Ureter (tissue), 1 donor: Measurements from ENCODE around the gene MAN1A1. TPM values are rescaled to one million over a fixed set of nuclear protein-coding genes. Genes with fewer than 3 reads are reported as not detected.
"Not testable (repeated sequence)": the region's sequence is repeated elsewhere in the genome, so short reads cannot be mapped to it uniquely, and the experiment has no call there.

Experiments used
- DNase-seq: peaks from one replicate; pipeline ENCODE4 v3.0.0-alpha.2; 2020; ENCODE audit warnings: low spot score
- total RNA-seq: library from RNA; stranded (reverse); gene quantifications from one replicate; pipeline ENCODE4 v1.2.4, GENCODE V29; 2023
- donor health status: DM: yes; HTN: yes; CAD: no.

Gene MAN1A1
- total RNA-seq, 1 donor from 2014 or later, result 56.8 TPM

- DNase-seq, result no peak
Observed at GRCh38 chr6:119171088-119171841, 178.3 kb downstream of the MAN1A1 start.

- no peak for DNase-seq
Observed at GRCh38 chr6:119170447-119171087, 179.0 kb downstream of the MAN1A1 start.

DNA sequence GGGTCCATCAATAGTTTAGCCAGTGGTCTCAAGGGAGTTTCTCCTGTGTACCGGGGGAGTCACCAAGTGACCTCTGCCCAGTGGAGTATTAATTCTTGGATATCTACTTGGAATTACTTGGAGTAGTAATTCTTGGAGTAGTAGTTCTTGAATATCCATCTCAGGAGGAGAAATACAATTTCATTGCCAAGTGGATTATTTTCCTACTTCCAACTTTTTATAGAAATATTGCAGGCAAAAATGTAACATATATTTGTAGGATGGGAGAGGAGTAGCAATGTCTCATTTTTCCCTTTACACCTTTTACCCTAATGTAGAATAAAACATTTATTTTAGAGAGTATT, 179.5 kb downstream of the MAN1A1 start:
- DNase-seq, result no peak

- not testable (repeated sequence) for DNase-seq
Observed at GRCh38 chr6:119169355-119169754, 180.2 kb downstream of the MAN1A1 start.

DNA sequence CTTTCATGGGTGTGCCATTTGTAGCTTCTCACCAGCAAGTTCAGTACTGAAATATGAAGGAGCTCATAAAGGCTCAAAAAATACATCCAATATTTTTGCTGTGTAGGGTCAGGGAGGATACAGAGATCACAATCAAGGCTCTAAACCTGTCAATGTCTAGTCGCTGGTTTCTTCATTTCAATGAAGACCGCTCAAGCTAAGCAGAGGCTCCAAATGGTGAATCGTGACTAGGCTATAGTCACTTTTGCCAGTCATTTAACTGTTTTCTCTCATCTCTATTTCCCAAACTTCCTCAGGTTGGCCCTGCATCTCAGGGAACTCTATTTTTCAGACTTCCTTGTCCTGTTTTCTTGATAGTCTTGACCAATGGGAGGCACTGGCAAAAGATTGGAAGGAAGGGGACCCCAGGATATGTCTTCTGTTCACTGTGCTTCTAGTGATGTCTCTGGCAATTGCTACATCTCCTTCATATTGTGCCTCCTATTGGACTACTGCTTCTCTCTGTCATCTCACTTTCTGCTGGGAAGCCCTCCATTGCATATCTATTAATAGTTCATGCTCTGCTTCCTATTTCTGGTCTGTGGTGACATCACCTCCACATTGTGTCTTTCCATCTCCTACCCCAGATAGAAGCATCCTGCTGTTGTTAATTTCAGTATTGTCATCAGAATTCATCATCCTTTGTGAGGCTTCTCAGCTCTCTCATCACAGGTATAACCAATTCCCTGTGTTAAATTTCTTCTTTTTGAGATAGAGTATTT, 183.4 kb downstream of the MAN1A1 start:
- DNase-seq, result no peak

GRCh38 chr6:119163006-119163405, 186.6 kb downstream of the MAN1A1 start:
- no peak for DNase-seq

DNA sequence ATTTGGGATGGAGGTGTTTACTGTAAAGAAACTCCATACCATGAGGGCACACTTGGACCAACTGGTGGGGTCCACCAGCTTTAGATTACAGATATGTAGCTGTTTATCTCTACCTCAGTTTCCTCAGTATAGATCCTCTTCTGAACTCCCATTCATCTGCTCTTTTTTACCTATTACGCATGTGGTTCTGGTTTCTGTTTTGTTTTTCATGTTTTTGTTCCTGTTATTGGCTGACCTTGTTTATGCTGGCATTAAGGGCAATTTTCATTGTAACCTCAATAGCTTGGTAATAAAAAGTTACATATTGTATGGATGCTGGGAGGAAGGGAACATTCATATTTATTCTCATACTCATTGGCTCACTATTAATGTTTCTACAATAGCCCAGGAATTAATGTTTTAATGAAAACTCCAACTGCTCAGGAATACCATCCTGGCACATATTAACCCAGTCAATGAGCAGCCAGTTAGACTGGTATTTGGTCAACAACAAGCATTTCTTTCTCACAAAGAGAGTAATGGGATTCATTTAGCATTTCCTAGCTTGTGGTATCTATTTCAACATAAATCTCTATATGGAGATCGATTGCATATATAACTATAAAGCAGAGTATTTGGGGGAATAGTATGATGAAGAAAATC, 187.3 kb downstream of the MAN1A1 start:
- no peak for DNase-seq

DNA sequence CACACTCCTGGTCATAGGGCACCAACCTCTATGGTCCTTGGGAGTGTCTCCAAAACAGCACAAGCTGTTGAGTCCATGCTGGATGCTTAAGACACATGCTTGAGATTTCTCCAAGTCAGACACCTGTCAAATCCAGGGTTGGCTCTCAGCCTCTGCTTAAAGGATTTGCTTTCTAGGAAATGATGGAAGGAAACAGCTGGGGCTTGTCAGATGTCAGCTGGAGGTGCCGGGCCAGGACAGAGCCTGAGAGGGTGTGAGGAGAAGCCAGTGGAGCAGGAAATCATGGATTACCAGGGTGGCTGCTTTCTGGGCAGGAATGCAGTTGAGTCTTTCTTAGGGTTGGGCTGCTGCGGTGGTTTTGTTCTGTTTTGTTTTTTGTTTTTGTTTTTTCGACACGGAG, 188.1 kb downstream of the MAN1A1 start:
- no peak for DNase-seq

DNA sequence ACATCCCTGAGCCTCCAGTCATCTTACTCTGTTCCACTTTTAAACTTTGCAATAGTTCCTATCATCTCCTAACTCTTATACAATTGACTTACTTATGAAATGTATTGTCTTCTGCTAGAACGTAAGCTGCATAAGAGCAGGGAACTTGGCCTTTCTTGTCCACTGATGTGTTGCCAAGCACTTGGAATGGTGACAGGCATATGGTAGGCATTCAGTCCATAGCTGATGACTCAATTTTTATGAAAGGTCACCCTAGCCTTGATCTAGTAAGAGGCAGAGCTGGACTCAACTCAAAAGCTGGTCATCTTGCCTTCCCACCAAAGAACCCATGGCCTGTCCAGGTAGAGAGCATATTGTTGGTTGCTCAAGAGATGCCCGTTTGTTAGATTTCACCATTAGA, 188.7 kb downstream of the MAN1A1 start:
- DNase-seq, result no peak

- no peak for DNase-seq
Observed at GRCh38 chr6:119158057-119158848, 191.3 kb downstream of the MAN1A1 start.

- no peak for DNase-seq
Observed at GRCh38 chr6:119157506-119157815, 192.1 kb downstream of the MAN1A1 start.

DNA sequence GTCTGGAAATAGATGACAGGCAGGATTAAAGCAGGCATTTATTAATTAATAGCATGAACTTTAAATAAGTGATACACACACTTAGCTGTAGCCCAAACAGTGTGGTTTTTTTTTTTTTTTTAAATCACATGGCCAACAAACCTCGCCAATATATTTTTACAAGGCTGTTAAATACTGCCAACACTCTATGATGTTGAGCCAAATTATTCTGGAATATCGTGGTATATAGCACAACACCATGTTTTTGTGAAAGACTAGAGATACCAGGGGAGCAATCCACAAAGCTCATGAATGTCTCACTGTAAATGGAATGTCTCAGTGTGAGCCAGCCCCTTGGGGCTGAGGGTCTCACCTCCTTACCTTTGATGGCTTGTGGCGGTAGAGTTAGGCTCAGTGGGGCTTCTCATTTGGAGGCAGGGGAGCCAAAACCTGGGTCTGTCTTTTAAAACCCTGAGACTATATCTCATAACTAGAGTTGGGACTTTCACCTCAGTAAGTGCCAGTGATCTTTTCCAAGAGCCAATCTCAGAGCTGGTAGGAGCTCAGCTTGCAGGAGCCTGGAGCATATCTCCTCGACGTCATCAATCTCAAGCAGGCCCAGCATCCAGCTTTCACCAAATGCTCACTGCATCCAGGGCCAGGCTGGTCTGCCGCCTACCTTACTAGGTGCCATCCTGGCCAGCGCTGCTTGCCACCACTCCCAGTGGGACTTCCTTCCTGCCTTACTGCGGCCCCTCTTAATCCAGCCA, 192.6 kb downstream of the MAN1A1 start:
- no peak for DNase-seq

DNA sequence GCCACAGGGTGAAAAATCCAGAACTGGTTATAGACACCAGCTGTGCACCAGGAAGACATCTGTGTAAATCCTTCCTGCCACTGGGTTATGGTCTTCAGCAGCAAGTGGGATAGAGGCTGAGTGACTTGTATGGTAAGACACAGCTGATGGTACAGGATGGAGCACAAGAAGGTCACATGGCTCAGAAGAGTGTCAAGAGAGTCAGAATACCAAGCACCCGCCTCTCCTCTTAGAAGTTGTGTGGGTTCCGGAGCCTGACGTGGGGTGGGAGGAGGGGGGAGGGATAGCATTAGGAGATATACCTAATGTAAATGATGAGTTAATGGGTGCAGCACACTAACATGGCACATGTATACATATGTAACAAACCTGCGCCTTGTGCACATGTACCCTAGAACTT, 193.5 kb downstream of the MAN1A1 start:
- not testable (repeated sequence) for DNase-seq

GRCh38 chr6:119152187-119152586, 197.4 kb downstream of the MAN1A1 start:
- no peak for DNase-seq

DNA sequence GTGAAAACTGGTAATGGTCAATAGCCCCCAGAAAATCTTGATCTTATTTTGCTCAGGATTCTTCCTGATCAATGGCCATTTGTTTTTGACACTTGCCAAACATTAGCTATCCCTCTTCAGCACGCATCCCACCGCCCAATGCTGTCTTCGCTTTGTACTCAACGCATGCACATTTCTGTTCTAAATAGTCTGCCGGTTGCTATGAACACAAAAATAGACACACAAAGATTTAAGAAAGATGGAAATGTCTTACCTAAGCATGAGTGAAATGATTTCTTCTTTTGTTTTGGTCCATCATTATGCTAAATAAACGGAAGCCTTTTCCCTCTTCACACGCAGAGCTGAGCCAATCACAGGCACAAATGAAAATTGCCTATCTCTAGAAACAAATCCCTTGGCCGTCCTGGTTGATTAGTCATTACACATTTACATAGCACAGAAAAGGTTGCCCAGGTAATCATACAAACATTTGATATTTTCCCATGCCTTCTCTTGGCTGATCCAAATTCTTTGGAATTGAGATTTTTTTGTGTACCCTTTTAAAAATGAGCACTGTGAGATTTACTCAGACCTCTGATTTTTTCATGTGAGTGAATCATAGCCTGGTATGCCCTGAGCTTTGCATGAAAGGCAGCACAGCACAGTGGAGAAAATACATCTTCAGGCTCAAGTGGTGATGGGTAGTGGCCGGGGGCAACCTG, 200.6 kb downstream of the MAN1A1 start:
- no peak for DNase-seq

DNA sequence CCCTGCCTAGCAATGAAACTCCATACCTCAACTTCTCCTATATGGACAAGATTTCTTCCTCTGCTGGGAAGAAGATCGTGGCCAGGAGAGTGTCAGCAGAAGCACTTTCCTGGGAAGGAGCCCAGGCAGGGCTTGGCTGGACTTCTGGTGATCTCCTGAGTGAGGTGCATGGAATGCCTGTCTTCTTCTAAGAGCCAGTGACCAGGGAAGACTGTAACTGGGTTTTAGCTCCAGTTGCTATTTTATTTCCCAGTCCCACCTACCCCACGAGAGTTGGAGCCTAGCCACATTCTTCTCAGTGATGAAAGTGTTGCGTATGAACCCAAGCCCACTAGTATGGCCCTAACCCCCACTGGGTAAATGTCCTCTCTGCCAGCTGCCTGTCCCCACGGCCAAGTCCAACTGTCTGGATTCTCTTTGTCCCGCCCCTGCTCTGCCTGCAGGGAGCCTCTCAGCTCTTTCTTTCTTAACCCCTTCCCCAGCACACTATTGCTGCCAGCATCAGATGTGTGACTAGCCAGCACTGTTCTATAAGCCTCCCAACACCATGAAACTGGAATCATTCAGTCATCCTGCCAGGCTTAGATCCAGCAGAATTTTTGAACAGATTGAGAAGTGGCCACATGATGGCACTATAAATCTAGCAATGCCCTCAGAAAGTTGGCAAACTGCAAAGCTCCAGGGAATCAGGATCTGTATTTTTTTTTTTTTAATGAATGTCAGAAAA, 201.3 kb downstream of the MAN1A1 start:
- DNase-seq, result no peak

DNA sequence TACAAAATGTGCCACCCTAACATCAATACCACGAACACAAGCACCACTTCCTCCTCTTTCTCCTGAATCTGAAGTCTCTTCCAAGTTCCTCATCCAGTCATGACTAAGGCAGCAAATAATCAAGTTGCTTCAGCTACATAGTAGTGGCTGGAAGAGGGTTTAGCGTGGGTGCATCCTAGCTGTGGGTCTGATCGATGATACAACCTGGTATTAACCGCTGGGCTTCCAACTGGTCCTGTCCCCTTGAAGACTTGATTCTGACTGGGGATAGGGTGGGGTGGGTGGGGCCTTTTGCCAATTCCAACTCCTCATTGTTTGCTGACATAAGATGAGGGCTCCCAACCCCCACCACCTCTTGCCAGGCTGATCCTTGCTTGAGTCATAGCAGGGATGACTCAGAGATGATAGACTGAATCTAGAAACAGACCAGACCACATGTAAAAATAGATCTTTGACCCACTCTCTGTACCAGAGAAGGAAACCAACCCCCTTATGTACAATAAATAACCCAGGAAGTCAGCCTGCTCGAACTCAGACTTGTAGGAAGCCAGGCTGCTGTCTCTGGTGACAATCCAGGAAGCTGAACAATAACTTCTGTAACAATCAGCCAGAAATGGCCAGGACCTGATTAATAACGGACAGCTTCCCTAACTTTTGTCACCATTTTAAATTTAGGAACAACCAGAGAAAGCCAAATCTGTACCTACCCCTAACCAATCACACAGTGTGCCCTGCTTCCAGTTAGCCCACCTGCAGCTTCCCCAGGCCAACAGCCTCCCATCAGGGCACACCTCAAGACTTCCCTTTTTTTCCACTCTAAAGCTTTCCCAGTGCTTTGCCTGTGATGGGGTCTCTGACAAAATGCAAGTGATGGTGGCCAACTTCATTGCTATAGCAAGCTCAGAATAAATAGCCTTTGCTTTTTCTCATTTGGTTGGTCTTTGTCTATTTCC, 202.2 kb downstream of the MAN1A1 start:
- no peak for DNase-seq

GRCh38 chr6:119145111-119145510, 204.4 kb downstream of the MAN1A1 start:
- no peak for DNase-seq

- DNase-seq, result no peak
Observed at GRCh38 chr6:119142637-119143036, 206.9 kb downstream of the MAN1A1 start.
